Calu3 (cell line): ENCODE results near the gene GMNN. TPM values are rescaled to one million over a fixed set of nuclear protein-coding genes. Genes with fewer than 3 reads are reported as not detected.

Experiments
- BruUV-seq: library from RNA; stranded (reverse); fragments of 400-500 nt; replicated peaks from 2 replicates; lab custom pipeline; 2021; lab: Mats Ljungman, UMichigan
- CTCF ChIA-PET: fragments of 300-600 bp; sonication (Branson Sonifier 250); formaldehyde crosslinking; loops from one replicate; lab custom pipeline; 2022; ENCODE audit warnings: antibody characterized with exemption; lab: Charles Lee
- DNase-seq: peaks from one replicate; pipeline ENCODE4 v3.0.0; 2022
- H3K27ac Mint-ChIP-seq: one replicate; pipeline ENCODE4 v1.8.0; 2022; ENCODE audit warnings: mixed read lengths; ENCODE audit not compliant: unreplicated experiment
- H3K27me3 Mint-ChIP-seq: one replicate; pipeline ENCODE4 v1.8.0; 2022; ENCODE audit warnings: mixed read lengths; ENCODE audit not compliant: unreplicated experiment
- H3K36me3 Mint-ChIP-seq: one replicate; pipeline ENCODE4 v1.8.0; 2022; ENCODE audit warnings: mild to moderate bottlenecking, moderate library complexity, mixed read lengths; ENCODE audit not compliant: insufficient read depth, unreplicated experiment
- H3K4me1 Mint-ChIP-seq: one replicate; pipeline ENCODE4 v1.8.0; 2022; ENCODE audit warnings: mild to moderate bottlenecking, low read depth, mixed read lengths; ENCODE audit not compliant: unreplicated experiment
- H3K4me3 Mint-ChIP-seq: one replicate; pipeline ENCODE4 v1.8.0; 2022; ENCODE audit warnings: mild to moderate bottlenecking, low read depth, moderate library complexity, mixed read lengths; ENCODE audit not compliant: unreplicated experiment
- H3K9me3 Mint-ChIP-seq: one replicate; pipeline ENCODE4 v1.8.0; 2022; ENCODE audit warnings: low read depth, mixed read lengths; ENCODE audit not compliant: unreplicated experiment
- intact Hi-C: fragments of 100-400 bp; cut with micrococcal nuclease; formaldehyde crosslinking; loops from one replicate; pipeline ENCODE4 v1.10.0; 2022; ENCODE audit not compliant: unreplicated experiment
- total RNA-seq: library from RNA; stranded (reverse); gene quantifications from 2 replicates; pipeline ENCODE4 v1.2.3, GENCODE V29; 2022
- TF ChIP-seq, protein P1 (sequence below): fragments of 200-600 bp; IDR thresholded peaks from one replicate; pipeline ENCODE4 v1.8.0; 2022; ENCODE audit warnings: antibody characterized with exemption; ENCODE audit not compliant: unreplicated experiment

GMNN gene
- total RNA-seq, 1 experiment from 2014 or later = 200 TPM

DNA sequence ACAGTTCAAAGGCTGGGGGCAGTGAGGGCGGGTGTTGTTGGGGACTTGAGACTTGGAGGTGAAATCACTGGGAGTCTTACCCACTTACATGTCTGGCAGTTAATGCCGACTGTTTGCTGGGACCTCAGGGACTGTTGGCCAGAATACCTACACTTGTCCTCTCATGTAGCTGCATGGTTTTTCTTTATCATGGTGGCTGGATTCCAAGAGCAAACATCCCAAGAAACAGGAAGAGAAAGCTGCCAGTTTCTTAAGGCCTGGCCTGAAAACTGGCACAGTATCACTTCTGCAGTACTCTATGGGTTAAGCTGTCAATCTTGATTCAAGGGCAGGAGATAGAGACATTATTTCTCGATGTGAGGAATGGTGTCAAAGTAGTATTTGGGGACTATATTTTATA is 36.0 kb upstream of the GMNN start:
- CTCF ChIA-PET = interaction anchor here (0.7 kb wide), 1 partner anchor 1225 kb away, joined by 6 read pairs; no protein-coding TSS in a partner anchor
- no TSS peak for BruUV-seq
- Mint-ChIP-seq H3K4me3 (no peak overlapping the region), H3K36me3 (no peaks in the 10 kb centered on the region), H3K4me1 (peaks cover 21% of the 10 kb centered on the region), H3K27ac (no peak overlapping the region), H3K27me3 (no peaks in the 10 kb centered on the region), H3K9me3 (peaks cover 7% of the 10 kb centered on the region)
- TF ChIP-seq, protein P1, sequence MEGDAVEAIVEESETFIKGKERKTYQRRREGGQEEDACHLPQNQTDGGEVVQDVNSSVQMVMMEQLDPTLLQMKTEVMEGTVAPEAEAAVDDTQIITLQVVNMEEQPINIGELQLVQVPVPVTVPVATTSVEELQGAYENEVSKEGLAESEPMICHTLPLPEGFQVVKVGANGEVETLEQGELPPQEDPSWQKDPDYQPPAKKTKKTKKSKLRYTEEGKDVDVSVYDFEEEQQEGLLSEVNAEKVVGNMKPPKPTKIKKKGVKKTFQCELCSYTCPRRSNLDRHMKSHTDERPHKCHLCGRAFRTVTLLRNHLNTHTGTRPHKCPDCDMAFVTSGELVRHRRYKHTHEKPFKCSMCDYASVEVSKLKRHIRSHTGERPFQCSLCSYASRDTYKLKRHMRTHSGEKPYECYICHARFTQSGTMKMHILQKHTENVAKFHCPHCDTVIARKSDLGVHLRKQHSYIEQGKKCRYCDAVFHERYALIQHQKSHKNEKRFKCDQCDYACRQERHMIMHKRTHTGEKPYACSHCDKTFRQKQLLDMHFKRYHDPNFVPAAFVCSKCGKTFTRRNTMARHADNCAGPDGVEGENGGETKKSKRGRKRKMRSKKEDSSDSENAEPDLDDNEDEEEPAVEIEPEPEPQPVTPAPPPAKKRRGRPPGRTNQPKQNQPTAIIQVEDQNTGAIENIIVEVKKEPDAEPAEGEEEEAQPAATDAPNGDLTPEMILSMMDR = no peak
- intact Hi-C loops = no loop called here
- DNase-seq = no peak

DNA sequence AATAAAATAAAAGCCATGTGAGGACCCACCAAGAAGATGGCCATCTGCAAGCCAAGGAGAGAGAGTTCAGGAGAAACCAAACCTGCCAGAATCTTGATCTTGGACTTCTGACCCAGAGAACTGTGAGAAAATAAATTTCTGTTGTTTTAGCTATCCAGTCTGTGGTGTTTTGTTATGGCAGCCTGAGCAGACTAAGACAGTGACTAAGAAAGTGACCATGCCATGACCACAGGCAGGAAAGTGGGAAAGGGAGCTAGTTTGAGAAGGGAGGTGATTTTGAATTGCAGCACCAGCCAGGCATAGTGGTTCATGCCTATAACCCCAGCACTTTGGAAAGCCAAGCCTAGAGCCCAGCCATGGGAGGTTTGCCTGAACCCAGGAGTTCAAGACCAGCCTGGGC is 33.9 kb upstream of the GMNN start:
- DNase-seq = no peak
- no peak overlapping the region for H3K27ac Mint-ChIP-seq
- H3K36me3 Mint-ChIP-seq = no peaks in the 10 kb centered on the region
- H3K4me3 Mint-ChIP-seq = no peak overlapping the region
- H3K9me3 Mint-ChIP-seq = peaks cover 7% of the 10 kb centered on the region
- no TSS peak for BruUV-seq
- intact Hi-C loops = no loop called here
- TF ChIP-seq, protein P1 = no peak
- CTCF ChIA-PET = interaction anchor here (0.6 kb wide), 1 partner anchor 18 kb away, joined by 3 read pairs; no protein-coding TSS in a partner anchor
- no peaks in the 10 kb centered on the region for H3K27me3 Mint-ChIP-seq
- peaks cover 27% of the 10 kb centered on the region for H3K4me1 Mint-ChIP-seq

DNA sequence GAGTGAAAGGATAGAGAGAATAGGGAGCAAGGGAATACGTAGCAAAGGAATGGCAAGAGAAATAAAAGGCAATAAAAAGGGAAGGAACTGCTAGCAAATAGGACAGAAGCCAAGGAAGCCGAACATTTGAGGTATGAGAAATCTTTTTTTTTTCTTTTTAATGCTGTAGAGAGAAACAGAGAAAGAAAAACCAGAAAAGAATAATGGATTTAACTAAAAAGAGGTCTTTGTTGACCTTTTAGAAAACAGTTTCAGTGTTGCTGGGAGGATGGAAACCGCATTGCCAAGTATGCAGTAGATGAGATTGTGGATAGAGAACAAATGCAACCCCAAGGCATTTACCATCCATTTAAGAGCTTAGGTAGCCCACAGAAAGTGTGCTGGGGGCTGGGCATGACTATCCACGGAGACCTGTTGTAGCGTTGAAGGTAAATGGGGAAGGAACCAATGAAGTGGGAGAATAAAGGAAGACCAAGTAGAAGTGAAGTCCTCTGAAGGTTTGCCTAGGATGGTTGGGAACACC is 32.5 kb upstream of the GMNN start:
- CTCF ChIA-PET = interaction anchor here (1.2 to 1.4 kb wide), 5 partner anchors 11 to 221 kb away, joined by 3 to 14 read pairs (median 7); partner anchors contain the start of gene C6orf62
- peak overlapping the region; percentile 70 for H3K27ac Mint-ChIP-seq

DNA sequence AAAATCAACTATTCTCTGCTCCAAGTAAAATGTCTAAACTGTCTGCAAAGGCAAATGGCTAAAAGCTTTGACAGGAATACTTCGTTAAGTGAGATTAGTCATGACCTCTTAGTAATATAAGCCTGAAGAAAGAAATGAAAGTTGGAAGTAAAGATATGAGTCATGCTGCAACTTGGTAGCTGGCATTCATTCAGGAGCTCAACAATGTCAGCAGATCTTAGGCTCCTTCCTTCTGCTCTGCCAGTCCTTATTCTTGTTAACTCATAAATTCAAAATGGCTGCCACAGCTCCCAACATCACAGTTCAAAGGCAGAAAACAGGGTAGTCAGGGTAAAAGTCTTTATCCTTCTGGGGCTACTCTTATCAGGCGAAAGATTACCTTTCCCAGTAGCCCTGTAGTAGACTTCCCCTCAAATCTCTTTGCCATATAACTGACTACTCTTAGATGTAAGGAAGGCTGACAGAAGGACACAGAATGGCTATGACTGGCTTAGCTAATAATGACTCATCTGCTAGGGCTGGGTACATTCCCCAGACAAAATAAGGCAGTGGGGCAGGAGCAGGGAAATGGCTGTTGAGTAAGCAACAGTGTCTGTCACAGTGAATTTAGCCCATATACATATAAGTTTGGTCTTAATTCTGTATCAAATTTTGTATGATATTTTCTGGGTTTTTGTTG is 31.3 kb upstream of the GMNN start:
- Mint-ChIP-seq H3K4me1 (peaks cover 27% of the 10 kb centered on the region), H3K27me3 (no peaks in the 10 kb centered on the region), H3K36me3 (no peaks in the 10 kb centered on the region), H3K27ac (peak overlapping the region; percentile 70), H3K4me3 (peak overlapping the region; percentile 24), H3K9me3 (peaks cover 7% of the 10 kb centered on the region)
- CTCF ChIA-PET = interaction anchor here (0.8 to 1.4 kb wide), 14 partner anchors 10 to 248 kb away, joined by 3 to 14 read pairs (median 4); partner anchors contain the start of gene C6orf62
- TF ChIP-seq, protein P1 = no peak
- BruUV-seq = TSS peak; percentile 34
- intact Hi-C loops = no loop called here
- DNase-seq = peak; percentile 63

More for the DNA sequence above, 32.5 kb upstream of the GMNN start:
- peaks cover 27% of the 10 kb centered on the region for H3K4me1 Mint-ChIP-seq
- DNase-seq = no peak
- H3K4me3 Mint-ChIP-seq = peak overlapping the region; percentile 24
- no TSS peak for BruUV-seq
- no peaks in the 10 kb centered on the region for H3K36me3 Mint-ChIP-seq
- H3K9me3 Mint-ChIP-seq = peaks cover 7% of the 10 kb centered on the region
- intact Hi-C loops = no loop called here
- no peaks in the 10 kb centered on the region for H3K27me3 Mint-ChIP-seq
- TF ChIP-seq, protein P1 = no peak
